ENCODE data around the gene TNXB.
A peak's percentile ranks its signal among the peaks of the same experiment; 100 is the strongest.

Gene TNXB

GRCh38 chr6:32149932-32150870, 41.1 kb upstream of the TNXB start:
- Histone ChIP-seq H3K9me3 (no peaks in the 10 kb centered on the region), H3K36me3 (no peaks in the 10 kb centered on the region), H3K4me3 (ENCODE audit: low read depth, low read length) (no peak overlapping the region), H3K27me3 (no peaks in the 10 kb centered on the region), H3K4me1 (peaks cover 5% of the 10 kb centered on the region)
- DNase-seq = no peak
- TF ChIP-seq CTCF (IDR thresholded peaks at IDR 0.05; ENCODE audit: low read depth, low read length) = no peak

GRCh38 chr6:32149092-32149755, 40.1 kb upstream of the TNXB start:
- DNase-seq = no peak
- H3K4me1 ChIP-seq = peaks cover 4% of the 10 kb centered on the region
- no peaks in the 10 kb centered on the region for H3K27me3 ChIP-seq
- H3K36me3 ChIP-seq = no peaks in the 10 kb centered on the region
- H3K9me3 ChIP-seq = no peaks in the 10 kb centered on the region
- no peak overlapping the region for H3K4me3 ChIP-seq (ENCODE audit: low read depth, low read length)
- no peak for TF ChIP-seq CTCF (IDR thresholded peaks at IDR 0.05; ENCODE audit: low read depth, low read length)

DNA sequence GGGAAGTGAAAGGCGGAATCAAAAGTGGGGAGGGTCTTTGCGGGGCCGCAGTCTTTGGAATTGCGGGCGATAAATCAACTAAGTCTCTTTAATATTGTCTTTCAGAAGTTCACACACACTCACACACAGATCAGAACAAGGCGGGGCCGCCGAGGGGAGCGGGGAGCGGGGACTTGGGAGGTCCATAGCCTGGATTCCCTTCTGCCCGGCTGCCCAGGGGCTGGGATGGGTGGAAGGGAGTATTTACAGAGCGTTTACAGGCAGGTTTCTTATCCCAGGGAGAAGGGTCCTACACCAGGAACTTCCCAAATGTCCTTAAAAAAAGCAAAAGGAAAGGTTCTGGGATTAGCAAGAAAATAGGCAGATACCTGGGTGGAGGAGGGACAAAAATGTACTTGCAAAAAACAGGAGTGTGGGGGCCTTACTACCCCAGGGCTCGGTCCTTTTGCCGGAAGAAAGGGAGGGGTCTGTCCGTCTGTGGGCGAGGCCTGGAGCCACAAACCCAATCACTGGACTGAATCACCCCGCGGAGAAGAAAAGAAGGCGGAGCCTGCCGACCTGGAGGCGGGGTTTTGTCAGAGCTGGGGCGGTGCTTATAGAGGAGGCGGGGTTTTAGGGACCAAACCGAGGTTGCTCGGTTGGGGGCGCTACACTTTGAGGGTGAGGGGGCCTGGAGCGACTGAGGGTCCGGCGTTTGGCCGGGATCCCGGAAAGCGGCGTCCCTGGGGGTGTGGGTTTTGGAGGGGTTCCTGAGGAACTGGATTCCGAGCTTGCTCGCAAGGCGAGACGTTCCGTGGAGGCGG, 39.4 kb upstream of the TNXB start:
- Histone ChIP-seq H3K4me3 (ENCODE audit: low read depth, low read length) (no peak overlapping the region), H3K27me3 (no peaks in the 10 kb centered on the region), H3K9me3 (no peaks in the 10 kb centered on the region), H3K36me3 (no peaks in the 10 kb centered on the region), H3K4me1 (peaks cover 4% of the 10 kb centered on the region)
- DNase-seq = peak; percentile 45
- TF ChIP-seq CTCF (IDR thresholded peaks at IDR 0.05; ENCODE audit: low read depth, low read length) = no peak

- H3K27me3 ChIP-seq = no peaks in the 10 kb centered on the region
- H3K9me3 ChIP-seq = no peaks in the 10 kb centered on the region
- no peaks in the 10 kb centered on the region for H3K36me3 ChIP-seq
- peaks cover 4% of the 10 kb centered on the region for H3K4me1 ChIP-seq
- H3K4me3 ChIP-seq (ENCODE audit: low read depth, low read length) = no peak overlapping the region
- no peak for DNase-seq
- no peak for TF ChIP-seq CTCF (IDR thresholded peaks at IDR 0.05; ENCODE audit: low read depth, low read length)
Observed at GRCh38 chr6:32147401-32148132, 38.4 kb upstream of the TNXB start.

GRCh38 chr6:32146687-32147086, 37.5 kb upstream of the TNXB start:
- Histone ChIP-seq H3K27me3 (no peaks in the 10 kb centered on the region), H3K36me3 (no peaks in the 10 kb centered on the region), H3K9me3 (no peaks in the 10 kb centered on the region), H3K4me1 (no peaks in the 10 kb centered on the region), H3K4me3 (ENCODE audit: low read depth, low read length) (no peak overlapping the region)
- no peak for DNase-seq
- TF ChIP-seq CTCF (IDR thresholded peaks at IDR 0.05; ENCODE audit: low read depth, low read length) = no peak
